ENCODE results near the gene CDKN1A.

CDKN1A gene

DNA sequence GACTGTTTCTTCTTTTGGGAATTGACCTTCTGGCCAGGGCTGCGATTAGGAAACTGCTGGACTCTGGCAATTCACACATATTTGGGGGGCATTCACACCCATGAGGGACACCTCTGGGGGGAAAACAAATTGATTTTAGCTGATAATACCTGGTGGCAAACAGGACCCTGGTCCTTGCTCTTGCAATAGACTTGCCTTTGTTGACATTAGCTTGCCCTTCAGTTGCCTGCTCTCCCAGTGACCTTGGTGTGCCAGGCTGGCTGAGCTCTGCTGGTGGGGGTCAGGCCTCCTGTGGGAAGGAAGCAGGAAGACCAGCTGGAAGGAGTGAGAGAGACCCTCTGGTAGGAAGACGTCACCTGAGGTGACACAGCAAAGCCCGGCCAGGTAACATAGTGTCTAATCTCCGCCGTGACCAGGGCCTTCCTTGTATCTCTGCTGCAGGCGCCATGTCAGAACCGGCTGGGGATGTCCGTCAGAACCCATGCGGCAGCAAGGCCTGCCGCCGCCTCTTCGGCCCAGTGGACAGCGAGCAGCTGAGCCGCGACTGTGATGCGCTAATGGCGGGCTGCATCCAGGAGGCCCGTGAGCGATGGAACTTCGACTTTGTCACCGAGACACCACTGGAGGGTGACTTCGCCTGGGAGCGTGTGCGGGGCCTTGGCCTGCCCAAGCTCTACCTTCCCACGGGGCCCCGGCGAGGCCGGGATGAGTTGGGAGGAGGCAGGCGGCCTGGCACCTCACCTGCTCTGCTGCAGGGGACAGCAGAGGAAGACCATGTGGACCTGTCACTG is 5.3 kb downstream of the CDKN1A start:
- H3K4me3 ChIP-seq (replicated peaks in 1 of 2; ENCODE audit: low read depth in 2 of 2, low read length in 2 of 2): no peak overlapping the region
- TF ChIP-seq, protein P1, sequence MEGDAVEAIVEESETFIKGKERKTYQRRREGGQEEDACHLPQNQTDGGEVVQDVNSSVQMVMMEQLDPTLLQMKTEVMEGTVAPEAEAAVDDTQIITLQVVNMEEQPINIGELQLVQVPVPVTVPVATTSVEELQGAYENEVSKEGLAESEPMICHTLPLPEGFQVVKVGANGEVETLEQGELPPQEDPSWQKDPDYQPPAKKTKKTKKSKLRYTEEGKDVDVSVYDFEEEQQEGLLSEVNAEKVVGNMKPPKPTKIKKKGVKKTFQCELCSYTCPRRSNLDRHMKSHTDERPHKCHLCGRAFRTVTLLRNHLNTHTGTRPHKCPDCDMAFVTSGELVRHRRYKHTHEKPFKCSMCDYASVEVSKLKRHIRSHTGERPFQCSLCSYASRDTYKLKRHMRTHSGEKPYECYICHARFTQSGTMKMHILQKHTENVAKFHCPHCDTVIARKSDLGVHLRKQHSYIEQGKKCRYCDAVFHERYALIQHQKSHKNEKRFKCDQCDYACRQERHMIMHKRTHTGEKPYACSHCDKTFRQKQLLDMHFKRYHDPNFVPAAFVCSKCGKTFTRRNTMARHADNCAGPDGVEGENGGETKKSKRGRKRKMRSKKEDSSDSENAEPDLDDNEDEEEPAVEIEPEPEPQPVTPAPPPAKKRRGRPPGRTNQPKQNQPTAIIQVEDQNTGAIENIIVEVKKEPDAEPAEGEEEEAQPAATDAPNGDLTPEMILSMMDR (IDR thresholded peaks at IDR 0.05; ENCODE audit: low read depth, low read length): no peak
- no peak for DNase-seq (ENCODE audit: low read depth in 2 of 2)

DNA sequence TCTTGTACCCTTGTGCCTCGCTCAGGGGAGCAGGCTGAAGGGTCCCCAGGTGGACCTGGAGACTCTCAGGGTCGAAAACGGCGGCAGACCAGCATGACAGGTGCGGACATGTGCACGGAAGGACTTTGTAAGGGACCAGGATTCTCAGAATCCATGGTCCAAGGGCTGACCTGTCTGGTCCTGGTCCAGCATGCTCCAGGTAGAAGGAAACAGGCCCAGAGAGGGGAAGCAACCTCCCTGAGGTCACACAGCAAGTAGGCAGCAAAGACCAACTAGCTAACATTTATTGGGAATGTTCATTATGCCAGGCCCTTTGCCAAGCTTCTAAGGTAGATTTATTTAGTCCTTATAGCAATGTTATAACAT is 5.9 kb downstream of the CDKN1A start:
- no peak overlapping the region for H3K4me3 ChIP-seq (replicated peaks in 1 of 2; ENCODE audit: low read depth in 2 of 2, low read length in 2 of 2)
- TF ChIP-seq, protein P1 (IDR thresholded peaks at IDR 0.05; ENCODE audit: low read depth, low read length): no peak
- no peak for DNase-seq (ENCODE audit: low read depth in 2 of 2)

DNA sequence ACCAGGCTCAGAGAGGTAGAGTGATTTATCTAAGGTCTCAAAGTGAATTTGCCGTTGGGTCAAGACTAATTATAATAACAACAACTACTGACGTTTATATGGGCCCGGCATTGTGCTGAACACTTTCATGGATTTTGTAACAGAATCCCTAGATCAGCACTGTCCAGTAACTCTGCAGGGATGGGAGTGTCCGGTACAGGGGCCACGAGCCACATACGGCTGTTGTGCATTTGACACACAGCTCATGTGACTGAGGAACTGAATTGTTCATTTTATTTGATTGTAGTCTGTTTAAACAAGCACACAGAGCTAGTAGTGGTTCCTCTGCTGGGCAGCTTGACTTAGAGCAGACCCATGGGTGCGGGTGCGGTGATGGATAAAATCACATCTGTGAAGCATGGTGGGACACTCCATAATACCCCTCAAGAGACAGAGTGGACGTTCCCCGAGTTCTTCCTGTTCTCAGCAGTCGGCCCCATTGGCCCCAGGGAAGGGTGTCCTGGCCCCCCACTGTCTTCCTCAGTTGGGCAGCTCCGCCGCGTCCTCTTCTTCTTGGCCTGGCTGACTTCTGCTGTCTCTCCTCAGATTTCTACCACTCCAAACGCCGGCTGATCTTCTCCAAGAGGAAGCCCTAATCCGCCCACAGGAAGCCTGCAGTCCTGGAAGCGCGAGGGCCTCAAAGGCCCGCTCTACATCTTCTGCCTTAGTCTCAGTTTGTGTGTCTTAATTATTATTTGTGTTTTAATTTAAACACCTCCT is 6.8 kb downstream of the CDKN1A start:
- TF ChIP-seq, protein P1 (IDR thresholded peaks at IDR 0.05; ENCODE audit: low read depth, low read length): no peak
- DNase-seq (ENCODE audit: low read depth in 2 of 2): no peak
- no peak overlapping the region for H3K4me3 ChIP-seq (replicated peaks in 1 of 2; ENCODE audit: low read depth in 2 of 2, low read length in 2 of 2)

DNA sequence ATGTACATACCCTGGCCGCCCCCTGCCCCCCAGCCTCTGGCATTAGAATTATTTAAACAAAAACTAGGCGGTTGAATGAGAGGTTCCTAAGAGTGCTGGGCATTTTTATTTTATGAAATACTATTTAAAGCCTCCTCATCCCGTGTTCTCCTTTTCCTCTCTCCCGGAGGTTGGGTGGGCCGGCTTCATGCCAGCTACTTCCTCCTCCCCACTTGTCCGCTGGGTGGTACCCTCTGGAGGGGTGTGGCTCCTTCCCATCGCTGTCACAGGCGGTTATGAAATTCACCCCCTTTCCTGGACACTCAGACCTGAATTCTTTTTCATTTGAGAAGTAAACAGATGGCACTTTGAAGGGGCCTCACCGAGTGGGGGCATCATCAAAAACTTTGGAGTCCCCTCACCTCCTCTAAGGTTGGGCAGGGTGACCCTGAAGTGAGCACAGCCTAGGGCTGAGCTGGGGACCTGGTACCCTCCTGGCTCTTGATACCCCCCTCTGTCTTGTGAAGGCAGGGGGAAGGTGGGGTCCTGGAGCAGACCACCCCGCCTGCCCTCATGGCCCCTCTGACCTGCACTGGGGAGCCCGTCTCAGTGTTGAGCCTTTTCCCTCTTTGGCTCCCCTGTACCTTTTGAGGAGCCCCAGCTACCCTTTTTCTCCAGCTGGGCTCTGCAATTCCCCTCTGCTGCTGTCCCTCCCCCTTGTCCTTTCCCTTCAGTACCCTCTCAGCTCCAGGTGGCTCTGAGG is 7.6 kb downstream of the CDKN1A start:
- no peak for DNase-seq (ENCODE audit: low read depth in 2 of 2)
- TF ChIP-seq, protein P1 (IDR thresholded peaks at IDR 0.05; ENCODE audit: low read depth, low read length): no peak
- H3K4me3 ChIP-seq (replicated peaks in 1 of 2; ENCODE audit: low read depth in 2 of 2, low read length in 2 of 2): no peak overlapping the region

DNA sequence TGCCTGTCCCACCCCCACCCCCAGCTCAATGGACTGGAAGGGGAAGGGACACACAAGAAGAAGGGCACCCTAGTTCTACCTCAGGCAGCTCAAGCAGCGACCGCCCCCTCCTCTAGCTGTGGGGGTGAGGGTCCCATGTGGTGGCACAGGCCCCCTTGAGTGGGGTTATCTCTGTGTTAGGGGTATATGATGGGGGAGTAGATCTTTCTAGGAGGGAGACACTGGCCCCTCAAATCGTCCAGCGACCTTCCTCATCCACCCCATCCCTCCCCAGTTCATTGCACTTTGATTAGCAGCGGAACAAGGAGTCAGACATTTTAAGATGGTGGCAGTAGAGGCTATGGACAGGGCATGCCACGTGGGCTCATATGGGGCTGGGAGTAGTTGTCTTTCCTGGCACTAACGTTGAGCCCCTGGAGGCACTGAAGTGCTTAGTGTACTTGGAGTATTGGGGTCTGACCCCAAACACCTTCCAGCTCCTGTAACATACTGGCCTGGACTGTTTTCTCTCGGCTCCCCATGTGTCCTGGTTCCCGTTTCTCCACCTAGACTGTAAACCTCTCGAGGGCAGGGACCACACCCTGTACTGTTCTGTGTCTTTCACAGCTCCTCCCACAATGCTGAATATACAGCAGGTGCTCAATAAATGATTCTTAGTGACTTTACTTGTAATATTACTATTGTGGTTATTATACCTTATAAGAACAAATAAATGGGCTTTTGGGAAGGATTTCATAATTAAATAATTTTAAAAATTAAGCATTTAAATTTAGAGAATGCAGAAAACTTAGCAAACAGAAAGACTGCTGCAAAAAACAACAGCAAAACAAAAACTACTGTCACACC is 8.4 kb downstream of the CDKN1A start:
- TF ChIP-seq, protein P1 (IDR thresholded peaks at IDR 0.05; ENCODE audit: low read depth, low read length): no peak
- no peak for DNase-seq (ENCODE audit: low read depth in 2 of 2)

More for the DNA sequence above, 8.4 kb downstream of the CDKN1A start:
- no peak overlapping the region for H3K4me3 ChIP-seq (replicated peaks in 1 of 2; ENCODE audit: low read depth in 2 of 2, low read length in 2 of 2)
